Daoy (cell line): ENCODE data around the gene R3HDM2. TPM values are rescaled to one million over a fixed set of nuclear protein-coding genes. Genes with fewer than 3 reads are reported as not detected.
"Not testable (repeated sequence)": the region's sequence is repeated elsewhere in the genome, so short reads cannot be mapped to it uniquely, and the experiment has no call there.

Experiments
- DNase-seq: peaks from one replicate; pipeline ENCODE4 v3.0.0-alpha.2; 2015; ENCODE audit warnings: low read depth
- total RNA-seq: library from RNA; depleted of rRNA; stranded (reverse); fragments of >200 nt; shearing (Covaris generic); gene quantifications from 2 replicates; pipeline ENCODE4 v1.2.3, GENCODE V29; 2014

The R3HDM2 gene
- total RNA-seq, 1 experiment from 2014 or later, result 11.3 TPM

- no peak for DNase-seq
Observed at GRCh38 chr12:57377103-57377840, 53.6 kb downstream of the R3HDM2 start.

GRCh38 chr12:57372233-57372632, 58.6 kb downstream of the R3HDM2 start:
- DNase-seq, result no peak

GRCh38 chr12:57370696-57371095, 60.1 kb downstream of the R3HDM2 start:
- no peak for DNase-seq

- no peak for DNase-seq
Observed at GRCh38 chr12:57370072-57370471, 60.8 kb downstream of the R3HDM2 start.

- DNase-seq, result no peak
Observed at GRCh38 chr12:57369202-57369601, 61.6 kb downstream of the R3HDM2 start.

GRCh38 chr12:57368349-57369095, 62.3 kb downstream of the R3HDM2 start:
- no peak for DNase-seq

- DNase-seq, result no peak
Observed at GRCh38 chr12:57367121-57367520, 63.7 kb downstream of the R3HDM2 start.

- no peak for DNase-seq
Observed at GRCh38 chr12:57366315-57366714, 64.5 kb downstream of the R3HDM2 start.

GRCh38 chr12:57364156-57364555, 66.7 kb downstream of the R3HDM2 start:
- DNase-seq, result not testable (repeated sequence)

- DNase-seq, result no peak
Observed at GRCh38 chr12:57360468-57360867, 70.4 kb downstream of the R3HDM2 start.

GRCh38 chr12:57358646-57359045, 72.2 kb downstream of the R3HDM2 start:
- no peak for DNase-seq

GRCh38 chr12:57355734-57356133, 75.1 kb downstream of the R3HDM2 start:
- DNase-seq, result no peak

- no peak for DNase-seq
Observed at GRCh38 chr12:57352166-57352565, 78.7 kb downstream of the R3HDM2 start.

- no peak for DNase-seq
Observed at GRCh38 chr12:57347284-57347683, 83.6 kb downstream of the R3HDM2 start.

GRCh38 chr12:57343703-57344378, 87.0 kb downstream of the R3HDM2 start:
- DNase-seq, result no peak

GRCh38 chr12:57342207-57342691, 88.6 kb downstream of the R3HDM2 start:
- DNase-seq, result no peak

GRCh38 chr12:57341275-57341990, 89.4 kb downstream of the R3HDM2 start:
- no peak for DNase-seq

- peak; percentile 40 for DNase-seq
Observed at GRCh38 chr12:57340104-57340503, 90.7 kb downstream of the R3HDM2 start.

- DNase-seq, result not testable (repeated sequence)
Observed at GRCh38 chr12:57336299-57336698, 94.5 kb downstream of the R3HDM2 start.

- no peak for DNase-seq
Observed at GRCh38 chr12:57334219-57334618, 96.6 kb downstream of the R3HDM2 start.

GRCh38 chr12:57332646-57333312, 98.1 kb downstream of the R3HDM2 start:
- DNase-seq, result no peak
